ENCODE results near the gene MAFB. TPM values are rescaled to one million over a fixed set of nuclear protein-coding genes. Genes with fewer than 3 reads are reported as not detected.

The MAFB gene
- total RNA-seq, 1 experiment from 2014 or later = 0.85 TPM

- Histone ChIP-seq H4K8ac (replicated peaks; ENCODE audit: insufficient read length, low read depth, low read length) (no peak overlapping the region), H4K91ac (ENCODE audit: insufficient read length, low read depth, low read length) (no peak overlapping the region), H3K56ac (ENCODE audit: insufficient read length, low read depth, low read length) (no peak overlapping the region), H3K79me1 (ENCODE audit: insufficient read depth, low read depth, low read length, poor library complexity, severe bottlenecking) (no peaks in the 10 kb centered on the region), H3T11ph (ENCODE audit: low read length) (no peak overlapping the region), H2AK5ac (ENCODE audit: insufficient read length, low read length) (no peak overlapping the region), H2BK5ac (ENCODE audit: insufficient read length, low read length) (no peak overlapping the region), H3K9ac (ENCODE audit: extremely low read depth, insufficient read length, low read length) (no peak overlapping the region), H2BK120ac (ENCODE audit: low read depth, low read length, poor library complexity, severe bottlenecking) (no peak overlapping the region), H3K23ac (ENCODE audit: insufficient read length, low read depth, low read length) (no peak overlapping the region), H4K20me1 (ENCODE audit: control insufficient read depth, insufficient read depth, insufficient read length) (no peaks in the 10 kb centered on the region), H3K79me2 (ENCODE audit: insufficient read depth, low read length) (no peaks in the 10 kb centered on the region), H3K9me3 (ENCODE audit: control insufficient read depth, low read depth, low read length) (no peaks in the 10 kb centered on the region), H2BK20ac (ENCODE audit: low read depth, low read length, poor library complexity, severe bottlenecking) (no peak overlapping the region), H3K4ac (ENCODE audit: low read depth, low read length) (no peak overlapping the region), H3K14ac (ENCODE audit: insufficient read depth, low read length) (no peak overlapping the region), H2BK12ac (ENCODE audit: insufficient read length, low read depth, low read length) (no peak overlapping the region), H4K5ac (ENCODE audit: insufficient read length, low read depth, low read length) (no peak overlapping the region), H2BK15ac (ENCODE audit: low read depth, low read length) (no peak overlapping the region), H3K27ac (ENCODE audit: insufficient read length, low read depth, low read length) (no peak overlapping the region), H3K4me2 (ENCODE audit: insufficient read depth, insufficient read length, low read length) (no peak overlapping the region), H2AFZ (ENCODE audit: low read length) (no peak overlapping the region), H3K23me2 (ENCODE audit: insufficient read length, low read depth, low read length, poor library complexity, severe bottlenecking) (no peaks in the 10 kb centered on the region), H3K4me1 (ENCODE audit: insufficient read depth, low read length) (no peaks in the 10 kb centered on the region), H3K27me3 (ENCODE audit: insufficient read depth, low read length) (peaks cover 24% of the 10 kb centered on the region; the same call in 1 of the 2 replicates), H3K18ac (ENCODE audit: insufficient read length, low read depth, low read length) (no peak overlapping the region)
- no peak for TF ChIP-seq CTCF (conservative IDR thresholded peaks at IDR 0.05)
- Mint-ChIP-seq H3K4me3 (no peak overlapping the region), H3K27ac (no peak overlapping the region), H3K27me3 (ENCODE audit: low read depth) (peaks cover 80% of the 10 kb centered on the region), H3K4me1 (peaks cover 4% of the 10 kb centered on the region in 2 experiments), H3K36me3 (ENCODE audit: insufficient read depth in 1 of 3, low read depth in 3 of 3) (peaks cover 0 to 5% (median 0%) of the 10 kb centered on the region in 3 experiments; a peak in 3 of 7 replicates), H3K9me3 (peaks cover 3 to 11% of the 10 kb centered on the region in 2 experiments; a peak in 4 of 5 replicates)
- no peak for DNase-seq
Observed at GRCh38 chr20:40698744-40699143, 9.7 kb upstream of the MAFB start.
